Measurements from ENCODE around the gene SMYD2.
A peak's percentile ranks its signal among the peaks of the same experiment; 100 is the strongest.

Gene SMYD2

GRCh38 chr1:214289574-214290272 is 8.8 kb downstream of the SMYD2 start:
- Histone ChIP-seq H3K4me1 (ENCODE audit: control insufficient read depth in 1 of 2, insufficient read depth in 2 of 2, low read length in 2 of 2) (no peaks in the 10 kb centered on the region), H3K9me3 (ENCODE audit: control insufficient read depth in 1 of 2, low read length in 2 of 2) (no peaks in the 10 kb centered on the region), H3K4me3 (ENCODE audit: low read depth in 1 of 2, low read length in 2 of 2) (no peak overlapping the region), H3K36me3 (ENCODE audit: control insufficient read depth in 1 of 2, insufficient read depth in 2 of 2, low read length in 2 of 2) (no peaks in the 10 kb centered on the region), H3K27me3 (ENCODE audit: low read depth, low read length) (no peaks in the 10 kb centered on the region), H3K27ac (ENCODE audit: low read length) (no peak overlapping the region)

- Histone ChIP-seq H3K4me1 (ENCODE audit: control insufficient read depth in 1 of 2, insufficient read depth in 2 of 2, low read length in 2 of 2) (no peaks in the 10 kb centered on the region), H3K27me3 (ENCODE audit: low read depth, low read length) (no peaks in the 10 kb centered on the region), H3K9me3 (ENCODE audit: control insufficient read depth in 1 of 2, low read length in 2 of 2) (no peaks in the 10 kb centered on the region), H3K36me3 (ENCODE audit: control insufficient read depth in 1 of 2, insufficient read depth in 2 of 2, low read length in 2 of 2) (no peaks in the 10 kb centered on the region), H3K27ac (ENCODE audit: low read length) (no peak overlapping the region), H3K4me3 (ENCODE audit: low read depth in 1 of 2, low read length in 2 of 2) (no peak overlapping the region)
Observed at GRCh38 chr1:214290424-214291037, 9.6 kb downstream of the SMYD2 start.

- Histone ChIP-seq H3K4me1 (ENCODE audit: control insufficient read depth in 1 of 2, insufficient read depth in 2 of 2, low read length in 2 of 2) (no peaks in the 10 kb centered on the region), H3K4me3 (ENCODE audit: low read depth in 1 of 2, low read length in 2 of 2) (no peak overlapping the region), H3K27ac (ENCODE audit: low read length) (no peak overlapping the region), H3K9me3 (ENCODE audit: control insufficient read depth in 1 of 2, low read length in 2 of 2) (no peaks in the 10 kb centered on the region), H3K27me3 (ENCODE audit: low read depth, low read length) (no peaks in the 10 kb centered on the region), H3K36me3 (ENCODE audit: control insufficient read depth in 1 of 2, insufficient read depth in 2 of 2, low read length in 2 of 2) (no peaks in the 10 kb centered on the region)
Observed at GRCh38 chr1:214292322-214292721, 11.4 kb downstream of the SMYD2 start.

- Histone ChIP-seq H3K4me3 (ENCODE audit: low read depth in 1 of 2, low read length in 2 of 2) (no peak overlapping the region), H3K36me3 (ENCODE audit: control insufficient read depth in 1 of 2, insufficient read depth in 2 of 2, low read length in 2 of 2) (no peaks in the 10 kb centered on the region), H3K27ac (ENCODE audit: low read length) (no peak overlapping the region), H3K4me1 (ENCODE audit: control insufficient read depth in 1 of 2, insufficient read depth in 2 of 2, low read length in 2 of 2) (no peaks in the 10 kb centered on the region), H3K27me3 (ENCODE audit: low read depth, low read length) (no peaks in the 10 kb centered on the region), H3K9me3 (ENCODE audit: control insufficient read depth in 1 of 2, low read length in 2 of 2) (no peaks in the 10 kb centered on the region)
Observed at GRCh38 chr1:214295934-214296333, 15.0 kb downstream of the SMYD2 start.

- Histone ChIP-seq H3K36me3 (ENCODE audit: control insufficient read depth in 1 of 2, insufficient read depth in 2 of 2, low read length in 2 of 2) (no peaks in the 10 kb centered on the region), H3K9me3 (ENCODE audit: control insufficient read depth in 1 of 2, low read length in 2 of 2) (no peaks in the 10 kb centered on the region), H3K4me1 (ENCODE audit: control insufficient read depth in 1 of 2, insufficient read depth in 2 of 2, low read length in 2 of 2) (no peaks in the 10 kb centered on the region), H3K27me3 (ENCODE audit: low read depth, low read length) (no peaks in the 10 kb centered on the region), H3K27ac (ENCODE audit: low read length) (no peak overlapping the region), H3K4me3 (ENCODE audit: low read depth in 1 of 2, low read length in 2 of 2) (no peak overlapping the region)
Observed at GRCh38 chr1:214296860-214297745, 16.1 kb downstream of the SMYD2 start.

GRCh38 chr1:214300149-214300780 is 19.3 kb downstream of the SMYD2 start:
- Histone ChIP-seq H3K36me3 (ENCODE audit: control insufficient read depth in 1 of 2, insufficient read depth in 2 of 2, low read length in 2 of 2) (no peaks in the 10 kb centered on the region), H3K4me3 (ENCODE audit: low read depth in 1 of 2, low read length in 2 of 2) (no peak overlapping the region), H3K9me3 (ENCODE audit: control insufficient read depth in 1 of 2, low read length in 2 of 2) (no peaks in the 10 kb centered on the region), H3K27ac (ENCODE audit: low read length) (no peak overlapping the region), H3K27me3 (ENCODE audit: low read depth, low read length) (no peaks in the 10 kb centered on the region), H3K4me1 (ENCODE audit: control insufficient read depth in 1 of 2, insufficient read depth in 2 of 2, low read length in 2 of 2) (no peaks in the 10 kb centered on the region)

GRCh38 chr1:214301526-214301925 is 20.6 kb downstream of the SMYD2 start:
- H3K27ac ChIP-seq (ENCODE audit: low read length): no peak overlapping the region
- no peaks in the 10 kb centered on the region for H3K27me3 ChIP-seq (ENCODE audit: low read depth, low read length)
- H3K4me3 ChIP-seq (ENCODE audit: low read depth in 1 of 2, low read length in 2 of 2): no peak overlapping the region
- no peaks in the 10 kb centered on the region for H3K9me3 ChIP-seq (ENCODE audit: control insufficient read depth in 1 of 2, low read length in 2 of 2)
- H3K36me3 ChIP-seq (ENCODE audit: control insufficient read depth in 1 of 2, insufficient read depth in 2 of 2, low read length in 2 of 2): no peaks in the 10 kb centered on the region
- H3K4me1 ChIP-seq (ENCODE audit: control insufficient read depth in 1 of 2, insufficient read depth in 2 of 2, low read length in 2 of 2): no peaks in the 10 kb centered on the region

GRCh38 chr1:214303141-214303930 is 22.4 kb downstream of the SMYD2 start:
- Histone ChIP-seq H3K27me3 (ENCODE audit: low read depth, low read length) (no peaks in the 10 kb centered on the region), H3K9me3 (ENCODE audit: control insufficient read depth in 1 of 2, low read length in 2 of 2) (no peaks in the 10 kb centered on the region), H3K36me3 (ENCODE audit: control insufficient read depth in 1 of 2, insufficient read depth in 2 of 2, low read length in 2 of 2) (no peaks in the 10 kb centered on the region), H3K4me3 (ENCODE audit: low read depth in 1 of 2, low read length in 2 of 2) (peak overlapping the region; percentile 34 to 44), H3K27ac (ENCODE audit: low read length) (no peak overlapping the region), H3K4me1 (ENCODE audit: control insufficient read depth in 1 of 2, insufficient read depth in 2 of 2, low read length in 2 of 2) (no peaks in the 10 kb centered on the region)

- Histone ChIP-seq H3K9me3 (ENCODE audit: control insufficient read depth in 1 of 2, low read length in 2 of 2) (no peaks in the 10 kb centered on the region), H3K4me1 (ENCODE audit: control insufficient read depth in 1 of 2, insufficient read depth in 2 of 2, low read length in 2 of 2) (no peaks in the 10 kb centered on the region), H3K27me3 (ENCODE audit: low read depth, low read length) (no peaks in the 10 kb centered on the region), H3K27ac (ENCODE audit: low read length) (no peak overlapping the region), H3K4me3 (ENCODE audit: low read depth in 1 of 2, low read length in 2 of 2) (no peak overlapping the region), H3K36me3 (ENCODE audit: control insufficient read depth in 1 of 2, insufficient read depth in 2 of 2, low read length in 2 of 2) (no peaks in the 10 kb centered on the region)
Observed at GRCh38 chr1:214305164-214305751, 24.3 kb downstream of the SMYD2 start.

GRCh38 chr1:214306269-214306668 is 25.3 kb downstream of the SMYD2 start:
- H3K36me3 ChIP-seq (ENCODE audit: control insufficient read depth in 1 of 2, insufficient read depth in 2 of 2, low read length in 2 of 2): no peaks in the 10 kb centered on the region
- no peaks in the 10 kb centered on the region for H3K27me3 ChIP-seq (ENCODE audit: low read depth, low read length)
- no peaks in the 10 kb centered on the region for H3K9me3 ChIP-seq (ENCODE audit: control insufficient read depth in 1 of 2, low read length in 2 of 2)
- H3K4me3 ChIP-seq (ENCODE audit: low read depth in 1 of 2, low read length in 2 of 2): no peak overlapping the region
- H3K27ac ChIP-seq (ENCODE audit: low read length): no peak overlapping the region
- H3K4me1 ChIP-seq (ENCODE audit: control insufficient read depth in 1 of 2, insufficient read depth in 2 of 2, low read length in 2 of 2): no peaks in the 10 kb centered on the region
